Karpas-422 (cell line): ENCODE results near the gene NR1H4. TPM values are rescaled to one million over a fixed set of nuclear protein-coding genes. Genes with fewer than 3 reads are reported as not detected.

Source experiments
- DNase-seq: peaks from one replicate; pipeline ENCODE4 v3.0.0-alpha.2; 2015
- H2AFZ ChIP-seq: fragments of 200-600 bp; sonication (generic); 2 replicates; pipeline ENCODE4 v1.6.1; 2014; ENCODE audit warnings: antibody characterized with exemption, low read length, mixed read lengths
- H3K27ac ChIP-seq: fragments of 200-600 bp; sonication (generic); 2 replicates; pipeline ENCODE4 v1.5.1; 2014; ENCODE audit warnings: mild to moderate bottlenecking, low read length, moderate library complexity
- H3K27me3 ChIP-seq: fragments of 200-600 bp; sonication (generic); 2 replicates; pipeline ENCODE4 v1.6.1; 2014; ENCODE audit warnings: low read length, mixed read lengths
- H3K36me3 ChIP-seq: fragments of 200-600 bp; sonication (generic); 2 replicates; pipeline ENCODE4 v1.6.1; 2014; ENCODE audit warnings: low read length, mixed read lengths; ENCODE audit not compliant: insufficient read depth
- H3K4me1 ChIP-seq: fragments of 200-600 bp; sonication (generic); 2 replicates; pipeline ENCODE4 v1.6.1; 2014; ENCODE audit warnings: mild to moderate bottlenecking, low read length, mixed read lengths
- H3K4me2 ChIP-seq: fragments of 200-600 bp; sonication (generic); 2 replicates; pipeline ENCODE4 v1.6.1; 2014; ENCODE audit warnings: low read length, low read depth, mild to moderate bottlenecking; ENCODE audit not compliant: poor library complexity, severe bottlenecking
- H3K4me3 ChIP-seq: fragments of 200-600 bp; sonication (generic); 2 replicates; pipeline ENCODE4 v1.5.1; 2014; ENCODE audit warnings: mild to moderate bottlenecking, antibody characterized with exemption, low read length, mixed read lengths
- H3K79me2 ChIP-seq: fragments of 200-600 bp; sonication (generic); 2 replicates; pipeline ENCODE4 v1.6.1; 2014; ENCODE audit warnings: mild to moderate bottlenecking, low read length, mixed read lengths
- H3K9ac ChIP-seq: fragments of 200-600 bp; sonication (generic); 2 replicates; pipeline ENCODE4 v1.6.0; 2014; ENCODE audit warnings: low read length
- H3K9me2 ChIP-seq: fragments of 200-600 bp; sonication (generic), shearing (Covaris generic); replicated peaks from 2 replicates; pipeline ENCODE4 v1.6.0; 2014; ENCODE audit warnings: mild to moderate bottlenecking, low read length, moderate library complexity; ENCODE audit not compliant: insufficient read depth
- H3K9me3 ChIP-seq: fragments of 300-700, 200-600 bp; sonication (generic); 2 replicates; pipeline ENCODE4 v1.6.1; 2014; ENCODE audit warnings: low read length, mixed read lengths
- H4K20me1 ChIP-seq: fragments of 200-600 bp; sonication (generic); 2 replicates; pipeline ENCODE4 v1.6.1; 2014; ENCODE audit warnings: mild to moderate bottlenecking, antibody characterized with exemption, low read length, low read depth; ENCODE audit not compliant: insufficient read depth
- total RNA-seq: library from RNA; depleted of rRNA; stranded (reverse); fragments of >200 nt; shearing (Covaris generic); gene quantifications from 2 replicates; pipeline ENCODE4 v1.2.3, GENCODE V29; 2014; ENCODE audit warnings: low replicate concordance

The NR1H4 gene
- total RNA-seq, 1 experiment from 2014 or later = not detected

- H3K4me1 ChIP-seq = no peaks in the 10 kb centered on the region
- no peak overlapping the region for H3K4me3 ChIP-seq
- no peaks in the 10 kb centered on the region for H3K9me3 ChIP-seq
- no peaks in the 10 kb centered on the region for H4K20me1 ChIP-seq
- H3K9ac ChIP-seq = no peak overlapping the region
- no peak overlapping the region for H3K27ac ChIP-seq
- H3K27me3 ChIP-seq = no peaks in the 10 kb centered on the region
- H3K9me2 ChIP-seq = no peaks in the 10 kb centered on the region
- no peak overlapping the region for H3K4me2 ChIP-seq
- no peak overlapping the region for H2AFZ ChIP-seq
- H3K36me3 ChIP-seq = no peaks in the 10 kb centered on the region
- no peaks in the 10 kb centered on the region for H3K79me2 ChIP-seq
- DNase-seq = no peak
Measured at GRCh38 chr12:100566887-100567637, 93.4 kb downstream of the NR1H4 start.

DNA sequence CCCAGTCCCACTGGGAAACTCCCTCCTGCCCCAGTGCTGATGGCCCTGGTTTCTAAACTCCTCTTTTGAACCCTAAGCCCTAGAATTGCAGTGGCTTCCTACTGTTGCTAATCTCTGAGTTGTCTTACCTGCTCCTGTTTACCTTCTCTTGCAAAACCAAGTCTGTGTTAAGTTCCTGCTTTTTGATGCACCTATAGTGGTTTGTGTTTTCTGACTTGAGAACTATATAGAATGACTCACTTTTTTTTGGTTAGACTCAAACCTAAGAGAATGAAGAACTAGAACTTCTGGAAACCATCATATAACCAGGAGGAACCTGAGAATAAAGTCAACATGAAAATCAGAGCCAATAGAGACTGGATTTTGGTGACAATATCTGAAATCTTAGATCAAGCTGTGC is 94.3 kb downstream of the NR1H4 start:
- Histone ChIP-seq H3K9ac (no peak overlapping the region), H3K27ac (no peak overlapping the region), H3K4me2 (no peak overlapping the region), H3K4me3 (no peak overlapping the region), H3K4me1 (no peaks in the 10 kb centered on the region; the same call in 1 of the 2 replicates), H3K36me3 (no peaks in the 10 kb centered on the region), H2AFZ (no peak overlapping the region), H3K9me3 (no peaks in the 10 kb centered on the region), H4K20me1 (no peaks in the 10 kb centered on the region), H3K79me2 (no peaks in the 10 kb centered on the region), H3K27me3 (no peaks in the 10 kb centered on the region), H3K9me2 (no peaks in the 10 kb centered on the region)
- no peak for DNase-seq

DNA sequence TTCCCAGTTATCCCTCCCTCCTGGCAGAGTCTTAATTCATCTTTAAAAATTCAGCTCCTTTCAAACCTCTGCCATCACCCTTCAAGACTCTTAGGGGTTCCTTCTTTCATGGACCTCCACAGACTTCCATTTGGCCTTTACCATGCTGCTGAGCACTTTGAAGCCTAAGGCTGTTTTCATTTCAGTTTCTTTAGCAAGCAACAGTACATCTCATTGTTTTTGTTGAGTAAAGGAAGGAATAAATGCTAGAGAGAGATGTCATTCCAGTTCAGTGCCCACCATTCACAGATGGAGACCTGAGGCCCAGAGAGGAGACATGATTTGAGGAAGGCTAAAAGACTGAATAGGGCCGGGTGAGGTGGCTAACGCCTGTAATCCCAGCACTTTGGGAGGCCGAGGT is 98.5 kb downstream of the NR1H4 start:
- Histone ChIP-seq H3K27ac (no peak overlapping the region), H3K36me3 (no peaks in the 10 kb centered on the region), H3K9me3 (no peaks in the 10 kb centered on the region), H2AFZ (no peak overlapping the region), H3K9me2 (no peaks in the 10 kb centered on the region), H3K4me2 (no peak overlapping the region), H3K27me3 (no peaks in the 10 kb centered on the region), H4K20me1 (no peaks in the 10 kb centered on the region), H3K9ac (no peak overlapping the region), H3K79me2 (no peaks in the 10 kb centered on the region), H3K4me3 (no peak overlapping the region), H3K4me1 (peaks cover 14% of the 10 kb centered on the region)
- no peak for DNase-seq

DNA sequence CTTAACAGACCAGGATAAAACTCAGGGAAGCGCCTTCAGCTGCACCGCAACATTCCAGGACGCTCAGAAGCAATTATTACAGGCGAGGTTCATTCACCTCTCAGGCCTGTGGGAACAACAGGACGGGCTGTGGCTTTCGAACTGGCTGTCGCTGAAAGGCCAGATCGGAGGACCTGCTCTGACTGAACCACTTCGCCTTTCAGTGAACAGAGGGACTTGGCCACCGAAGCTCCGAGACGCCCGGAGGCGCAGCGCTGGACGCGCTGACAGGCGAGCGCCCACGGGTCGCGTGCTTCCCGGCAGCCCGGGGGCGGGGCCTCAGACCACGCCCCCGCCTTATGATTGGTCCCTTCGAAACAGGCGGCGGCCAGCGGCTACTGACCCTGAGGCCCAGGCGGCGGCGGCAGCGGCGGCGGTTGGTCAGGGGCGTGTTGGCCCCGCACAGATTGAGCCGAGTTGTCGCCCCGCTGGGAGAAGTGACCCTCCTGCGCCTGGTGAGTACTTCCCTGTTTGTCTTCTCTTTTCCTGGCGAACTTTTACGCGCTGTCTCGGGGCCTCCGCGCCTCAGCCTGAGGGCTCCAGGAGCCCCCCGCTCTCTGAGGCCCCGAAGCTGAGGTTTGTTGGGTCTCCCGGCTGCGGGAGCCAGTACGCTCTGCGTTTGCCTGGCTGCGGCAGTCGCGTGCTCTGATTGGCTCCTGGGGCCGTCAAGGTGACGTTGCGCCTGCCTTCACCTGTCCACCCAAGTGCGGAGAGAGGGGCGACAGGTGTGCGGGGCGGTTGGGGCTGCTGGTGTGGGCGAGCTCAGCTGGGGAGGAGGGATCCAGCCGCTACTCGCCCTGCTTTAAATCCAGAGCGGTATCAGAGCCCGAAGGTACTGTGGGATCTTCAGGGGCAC is 99.9 kb downstream of the NR1H4 start, which contains the start of gene GAS2L3:
Gene GAS2L3, plus strand, starts transcription at position 393 of the 895 bp plus-strand sequence. CDS start 21,221 bp downstream, outside the sequence.
- H3K27ac ChIP-seq = no peak within 1 kb of the TSS
- H2AFZ ChIP-seq = peak within 1 kb of the TSS; percentile 54
- peak within 1 kb of the TSS; percentile 58 for H3K9ac ChIP-seq
- H3K27me3 ChIP-seq = no peaks in the 10 kb centered on the region
- H3K4me1 ChIP-seq = peaks cover 14% of the 10 kb centered on the region
- no peaks in the 10 kb centered on the region for H3K36me3 ChIP-seq
- H3K79me2 ChIP-seq = no peaks in the 10 kb centered on the region
- H3K4me3 ChIP-seq = peak within 1 kb of the TSS; percentile 63
- peak within 1 kb of the TSS; percentile 75 for H3K4me2 ChIP-seq
- DNase-seq = peak; percentile 58
- H3K9me3 ChIP-seq = no peaks in the 10 kb centered on the region
- no peaks in the 10 kb centered on the region for H3K9me2 ChIP-seq
- H4K20me1 ChIP-seq = no peaks in the 10 kb centered on the region

DNA sequence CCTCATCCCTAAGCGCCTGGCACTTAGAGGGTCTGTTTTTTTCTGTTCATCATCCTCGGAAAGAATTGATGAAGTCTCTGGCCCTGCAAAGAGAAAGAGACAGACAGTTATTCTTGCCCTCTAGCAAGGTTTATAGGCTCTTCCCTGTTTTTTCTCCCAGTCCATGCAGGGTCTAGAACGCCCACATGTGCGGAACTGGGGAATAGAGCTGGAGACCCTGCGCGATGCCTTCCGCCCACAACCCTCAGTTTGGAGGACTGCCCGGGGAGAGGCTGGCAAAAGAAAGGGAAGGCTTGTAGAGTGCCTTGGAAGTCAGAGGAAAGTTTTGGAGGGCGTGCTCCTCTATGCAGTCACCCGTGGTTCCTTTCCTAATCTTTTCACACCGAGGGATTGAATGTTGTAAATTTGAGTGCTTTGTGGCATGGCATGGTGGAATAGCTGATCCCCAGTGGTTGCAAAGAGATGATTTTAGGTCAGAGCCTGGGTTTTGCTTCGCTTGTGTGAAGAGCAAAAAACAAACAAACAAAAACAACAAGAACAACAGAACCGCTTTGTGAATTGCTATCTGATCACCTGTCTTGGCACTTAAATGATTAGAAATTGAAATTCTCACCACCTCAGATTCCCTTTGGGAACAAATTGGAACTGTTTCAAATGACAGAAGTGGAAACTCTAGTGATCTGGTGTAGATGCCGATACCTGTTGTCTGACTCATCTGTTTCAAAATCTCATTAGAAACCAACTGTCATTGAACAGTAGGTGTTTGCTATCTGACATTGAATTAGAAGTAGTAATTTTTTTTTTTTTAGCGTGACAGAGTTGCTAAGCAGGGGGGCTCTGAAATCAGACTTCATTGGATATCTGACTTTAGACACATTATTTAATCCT is 100.8 kb downstream of the NR1H4 start:
- Histone ChIP-seq H3K79me2 (no peaks in the 10 kb centered on the region), H3K4me2 (peak overlapping the region; percentile 75), H3K9me3 (no peaks in the 10 kb centered on the region), H3K9me2 (no peaks in the 10 kb centered on the region), H3K27me3 (no peaks in the 10 kb centered on the region), H3K36me3 (no peaks in the 10 kb centered on the region), H3K9ac (peak overlapping the region; percentile 58), H3K4me1 (peaks cover 14% of the 10 kb centered on the region), H4K20me1 (no peaks in the 10 kb centered on the region), H2AFZ (peak overlapping the region; percentile 54; the same call in 1 of the 2 replicates), H3K4me3 (peak overlapping the region; percentile 63), H3K27ac (no peak overlapping the region)
- no peak for DNase-seq

DNA sequence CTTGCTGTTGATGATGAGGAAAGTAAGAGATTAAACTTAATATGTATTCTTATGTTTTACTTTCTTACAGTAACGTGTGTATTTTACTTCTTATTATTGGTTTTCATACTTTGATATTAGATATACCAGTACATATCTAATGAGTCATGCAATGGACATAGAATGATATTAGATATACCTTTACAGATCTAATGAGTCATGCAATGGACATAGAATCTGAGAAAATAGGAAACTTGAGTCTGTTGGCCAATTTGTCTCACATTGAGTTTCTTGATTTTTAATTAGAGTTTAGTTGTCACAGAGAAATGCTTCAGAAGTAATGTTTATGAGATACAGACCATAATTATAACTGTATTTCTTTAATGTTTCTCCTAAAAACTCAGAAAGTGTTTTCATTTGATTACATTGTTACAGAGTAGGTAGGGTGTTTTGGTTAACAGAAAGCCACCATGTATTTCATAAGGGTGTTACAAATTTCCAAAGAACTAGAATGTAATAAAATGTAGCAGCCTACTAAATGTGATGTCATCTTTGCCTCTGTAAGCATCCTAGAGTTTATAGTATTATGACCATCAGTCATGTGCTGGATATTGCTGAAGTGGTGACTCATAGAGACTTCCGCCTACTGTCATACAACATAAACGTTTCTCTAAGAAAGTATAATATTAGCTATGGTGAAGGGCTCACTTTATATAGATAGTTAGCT is 102.8 kb downstream of the NR1H4 start:
- Histone ChIP-seq H3K4me2 (no peak overlapping the region), H3K27me3 (no peaks in the 10 kb centered on the region), H3K9me3 (no peaks in the 10 kb centered on the region), H3K9ac (no peak overlapping the region), H4K20me1 (no peaks in the 10 kb centered on the region), H3K4me1 (peaks cover 14% of the 10 kb centered on the region), H3K9me2 (no peaks in the 10 kb centered on the region), H3K4me3 (no peak overlapping the region), H3K79me2 (no peaks in the 10 kb centered on the region), H2AFZ (no peak overlapping the region), H3K27ac (no peak overlapping the region), H3K36me3 (no peaks in the 10 kb centered on the region)
- no peak for DNase-seq

DNA sequence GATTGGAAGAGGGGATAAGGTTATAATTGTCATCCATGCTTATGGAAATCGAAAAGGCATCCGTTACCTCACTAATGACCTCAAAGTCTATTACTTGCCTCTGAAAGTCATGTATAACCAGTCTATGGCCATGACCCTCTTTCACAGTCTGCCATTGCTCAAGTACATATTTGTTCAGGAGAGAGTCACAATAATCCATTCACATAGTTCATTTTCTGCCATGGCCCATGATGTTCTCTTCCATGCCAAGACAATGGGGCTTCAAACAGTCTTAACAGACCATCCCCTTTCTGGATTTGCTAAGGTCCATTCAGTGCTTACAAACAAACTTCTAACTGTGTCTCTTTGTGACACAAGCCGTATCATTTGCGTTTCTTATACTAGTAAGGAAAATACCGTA is 105.3 kb downstream of the NR1H4 start:
- H3K4me2 ChIP-seq = no peak overlapping the region
- no peaks in the 10 kb centered on the region for H3K27me3 ChIP-seq
- H3K36me3 ChIP-seq = no peaks in the 10 kb centered on the region
- no peak overlapping the region for H3K4me3 ChIP-seq
- no peak overlapping the region for H3K9ac ChIP-seq
- no peaks in the 10 kb centered on the region for H3K9me3 ChIP-seq
- H3K79me2 ChIP-seq = no peaks in the 10 kb centered on the region
- no peaks in the 10 kb centered on the region for H4K20me1 ChIP-seq
- peaks cover 4% of the 10 kb centered on the region for H3K4me1 ChIP-seq
- H2AFZ ChIP-seq = no peak overlapping the region
- H3K27ac ChIP-seq = no peak overlapping the region
- DNase-seq = no peak
- no peaks in the 10 kb centered on the region for H3K9me2 ChIP-seq
